Measurements from ENCODE around the gene SLC39A7.

The SLC39A7 gene

GRCh38 chr6:33190504-33191107 lies 10.1 kb upstream of the SLC39A7 start:
- no peak for DNase-seq

- no peak for DNase-seq
These were observed 9.1 kb upstream of the SLC39A7 start for GRCh38 chr6:33191383-33192104.

- no peak for DNase-seq
These were observed 8.5 kb upstream of the SLC39A7 start, which contains the start of gene COL11A2 for GRCh38 chr6:33192105-33192646. Gene COL11A2 (minus strand): TSS chr6:33192467. CDS start chr6:33192240, 227 bp downstream.

- DNase-seq = no peak
These were observed 7.7 kb upstream of the SLC39A7 start for GRCh38 chr6:33192671-33193602.

- DNase-seq = no peak
These were observed 7.0 kb upstream of the SLC39A7 start for GRCh38 chr6:33193619-33194018.

- no peak for DNase-seq
These were observed 6.2 kb upstream of the SLC39A7 start for GRCh38 chr6:33194431-33194979.

- no peak for DNase-seq
These were observed 5.1 kb upstream of the SLC39A7 start for GRCh38 chr6:33195304-33196165.

- no peak for DNase-seq
These were observed 3.1 kb upstream of the SLC39A7 start for GRCh38 chr6:33197431-33198048.

GRCh38 chr6:33198159-33198852 lies 2.4 kb upstream of the SLC39A7 start:
- no peak for DNase-seq

- DNase-seq = no peak
These were observed 1.7 kb upstream of the SLC39A7 start for GRCh38 chr6:33198853-33199436.

- no peak for DNase-seq
These were observed 914 bp upstream of the SLC39A7 start for GRCh38 chr6:33199687-33200218.

GRCh38 chr6:33201147-33201545 lies 479 bp downstream of the SLC39A7 start:
- no peak for DNase-seq

- DNase-seq = no peak
These were observed 1.3 kb downstream of the SLC39A7 start for GRCh38 chr6:33201935-33202334.

GRCh38 chr6:33202799-33203198 lies 2.1 kb downstream of the SLC39A7 start:
- no peak for DNase-seq

- DNase-seq = no peak
These were observed 2.9 kb downstream of the SLC39A7 start for GRCh38 chr6:33203443-33204164.

GRCh38 chr6:33204165-33204414 lies 3.4 kb downstream of the SLC39A7 start:
- DNase-seq = no peak

GRCh38 chr6:33204415-33205190 lies 3.9 kb downstream of the SLC39A7 start, which contains the start of gene HSD17B8:
Gene HSD17B8 (plus strand): TSS chr6:33204655. CDS start chr6:33204669, 14 bp downstream.
- DNase-seq = peak; percentile 87

- DNase-seq = peak; percentile 44
These were observed 4.7 kb downstream of the SLC39A7 start for GRCh38 chr6:33205191-33206026.
